Duodenal mucosa (tissue), 2 donors: ENCODE results near the gene CCR7.

ENCODE experiments used
- H3K27ac ChIP-seq: one replicate; pipeline ENCODE4 v1.7.0; 2013; ENCODE audit warnings: low read depth, low read length
- H3K27me3 ChIP-seq, 2 donors: one replicate each; pipeline ENCODE4 v1.7.0; 2013; ENCODE audit warnings: low read length in 2 of 2, control low read depth in 1 of 2; ENCODE audit not compliant: insufficient read depth in 2 of 2, control insufficient read depth in 1 of 2
- H3K36me3 ChIP-seq, 2 donors: one replicate each; pipeline ENCODE4 v1.7.0; 2013; ENCODE audit warnings: low read length in 2 of 2, control low read depth in 1 of 2; ENCODE audit not compliant: insufficient read depth in 2 of 2, control insufficient read depth in 1 of 2
- H3K4me1 ChIP-seq, 2 donors: one replicate each; pipeline ENCODE4 v1.7.0; 2013; ENCODE audit warnings: low read length in 2 of 2, control low read depth in 1 of 2; ENCODE audit not compliant: insufficient read depth in 2 of 2, control insufficient read depth in 1 of 2
- H3K4me3 ChIP-seq, 2 donors: one replicate each; pipeline ENCODE4 v1.7.0; 2013; ENCODE audit warnings: low read length in 2 of 2, low read depth in 1 of 2
- H3K9ac ChIP-seq, 2 donors: one replicate each; pipeline ENCODE4 v1.7.0; 2013; ENCODE audit warnings: low read length in 2 of 2, low read depth in 1 of 2
- H3K9me3 ChIP-seq, 2 donors: one replicate each; pipeline ENCODE4 v1.7.0; 2013; ENCODE audit warnings: low read length in 2 of 2, control low read depth in 1 of 2; ENCODE audit not compliant: control insufficient read depth in 1 of 2

The CCR7 gene

DNA sequence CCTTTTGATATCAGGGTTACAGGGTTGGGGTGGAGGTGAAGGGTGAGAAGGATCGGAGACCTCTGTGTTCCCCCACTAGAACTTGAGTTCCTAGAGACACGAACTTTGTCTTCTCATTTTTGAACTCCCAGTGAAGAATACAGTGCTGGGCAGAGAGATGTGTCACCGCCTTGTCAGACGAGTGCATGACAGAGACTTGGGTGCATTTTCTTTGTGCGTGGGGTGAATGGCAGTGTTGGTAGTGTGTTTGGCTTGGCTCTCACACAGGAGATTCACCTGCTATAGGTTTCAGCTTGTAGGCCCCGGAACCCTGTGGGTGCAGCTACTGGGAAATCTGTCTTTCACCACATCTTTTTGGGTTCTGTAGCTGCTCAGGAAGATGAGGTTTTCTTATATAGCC is 40.0 kb upstream of the CCR7 start:
- no peak overlapping the region for H3K9ac ChIP-seq
- peaks cover 0 to 4% of the 10 kb centered on the region in 2 donors for H3K4me1 ChIP-seq
- H3K27ac ChIP-seq, result no peak overlapping the region
- H3K9me3 ChIP-seq, result no peaks in the 10 kb centered on the region
- H3K27me3 ChIP-seq, result no peaks in the 10 kb centered on the region
- no peaks in the 10 kb centered on the region for H3K36me3 ChIP-seq
- H3K4me3 ChIP-seq, result no peak overlapping the region

DNA sequence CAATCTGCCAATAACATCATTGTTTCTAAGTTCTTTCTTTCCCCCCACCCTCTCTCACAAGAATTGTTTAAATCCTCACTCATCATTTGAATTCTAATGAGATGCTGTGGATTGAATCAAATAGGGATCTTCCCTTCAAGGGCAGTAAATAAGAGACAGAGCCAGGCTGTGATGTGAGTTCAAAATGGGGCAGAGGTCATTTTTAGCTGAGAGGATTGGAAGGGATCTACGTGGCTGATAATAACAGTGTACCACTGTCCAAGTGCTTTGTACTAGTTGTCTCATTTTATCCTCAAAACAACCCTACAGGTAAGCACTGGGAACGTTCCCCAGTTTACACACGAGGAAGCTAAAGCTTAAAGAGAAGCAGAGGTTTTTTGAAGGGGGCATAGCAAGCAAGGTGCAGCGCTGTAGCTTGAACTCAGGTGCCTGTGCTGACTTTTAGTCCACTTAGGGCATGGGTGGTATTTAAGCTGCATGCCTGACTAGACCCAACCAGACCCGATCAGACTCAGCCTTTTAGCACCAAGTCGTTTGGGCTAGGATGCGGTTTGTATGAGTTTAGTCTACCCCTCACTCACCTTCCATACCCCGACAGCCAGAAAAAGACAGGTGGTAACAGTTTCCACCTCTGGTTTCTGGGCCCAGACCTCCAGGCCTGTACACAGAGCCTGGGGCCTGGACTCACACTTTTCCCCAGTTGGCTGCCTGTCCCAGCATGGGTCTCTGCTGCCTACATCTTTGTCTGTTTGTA is 39.2 kb upstream of the CCR7 start:
- Histone ChIP-seq H3K36me3 (no peaks in the 10 kb centered on the region), H3K27ac (no peak overlapping the region), H3K9me3 (no peaks in the 10 kb centered on the region), H3K4me3 (no peak overlapping the region), H3K27me3 (no peaks in the 10 kb centered on the region), H3K4me1 (peaks cover 0 to 4% of the 10 kb centered on the region in 2 donors), H3K9ac (no peak overlapping the region)

DNA sequence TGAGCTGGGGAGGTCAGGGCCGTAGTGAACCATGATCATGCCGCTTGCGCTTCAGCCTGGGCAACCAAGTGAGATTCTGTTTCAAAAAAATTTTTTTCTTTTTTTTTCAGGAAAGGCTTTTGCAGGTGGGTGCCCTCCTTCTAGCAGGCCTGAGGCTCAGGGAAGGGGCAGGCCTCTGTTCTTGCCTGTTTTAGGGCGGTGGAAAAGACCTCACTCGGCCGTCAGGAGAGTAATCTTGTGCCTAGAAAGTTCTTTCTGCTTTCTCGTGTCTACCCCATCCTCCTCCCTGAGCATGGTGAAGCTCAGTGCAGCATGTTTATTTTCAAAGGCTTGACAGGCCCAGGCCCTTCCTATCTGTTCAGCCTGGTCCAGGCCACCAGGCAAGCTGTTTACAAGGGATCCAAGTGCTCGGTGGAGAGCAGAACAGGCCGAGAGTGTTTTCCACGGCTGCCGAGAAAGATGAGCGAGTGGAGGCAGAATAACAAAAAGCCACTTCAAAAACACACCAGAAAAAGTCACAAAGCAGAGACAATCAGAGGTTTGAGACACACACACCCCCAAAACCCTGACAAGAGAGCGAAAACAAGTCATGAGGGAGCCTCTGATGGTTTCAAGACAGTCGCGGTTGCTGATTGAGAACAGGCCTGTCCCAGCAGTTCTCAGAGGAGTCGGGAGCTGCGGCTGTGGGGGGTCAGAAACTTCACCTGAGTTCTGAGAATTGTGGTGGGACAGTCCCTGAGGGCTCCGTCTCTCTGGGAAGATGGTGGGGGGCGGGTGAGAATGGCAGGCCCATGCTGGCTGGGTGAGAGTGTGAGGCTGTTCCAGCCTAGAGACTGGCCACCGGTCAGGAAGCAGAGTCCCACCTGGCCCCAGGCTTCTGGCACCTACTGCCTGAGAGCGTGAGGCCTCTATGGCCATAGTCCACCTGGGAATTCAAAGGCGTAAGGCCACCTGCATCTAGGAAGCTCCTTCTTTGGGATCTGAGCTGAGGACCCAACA is 37.5 kb upstream of the CCR7 start:
- no peak overlapping the region for H3K27ac ChIP-seq

DNA sequence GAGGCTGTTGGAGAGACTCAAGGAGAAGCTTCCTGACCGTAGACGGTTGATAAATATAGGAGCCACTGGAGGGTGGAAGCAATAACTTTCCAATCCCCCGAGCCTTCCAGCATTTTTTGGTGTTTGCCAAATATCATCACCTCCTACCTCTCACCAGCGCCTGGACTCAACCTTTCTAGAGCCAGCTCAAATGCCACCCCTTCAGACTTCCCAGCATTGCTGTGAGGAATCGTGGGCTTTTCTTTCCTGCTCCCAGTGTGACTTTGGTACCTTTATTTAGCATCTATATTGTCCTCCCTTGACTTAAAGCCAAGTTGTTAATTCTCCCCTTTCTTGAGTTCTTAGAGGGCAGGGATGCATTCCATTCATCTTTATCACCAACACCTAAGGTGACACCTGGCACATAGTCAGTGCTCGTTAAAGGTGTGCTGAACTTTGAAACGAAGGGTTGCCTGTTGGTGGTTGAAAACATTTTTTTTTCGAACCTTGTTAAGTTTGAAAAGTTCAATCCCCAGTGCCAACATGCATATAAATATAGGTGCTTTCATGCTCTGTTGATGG is 35.3 kb upstream of the CCR7 start:
- no peaks in the 10 kb centered on the region for H3K9me3 ChIP-seq
- H3K27me3 ChIP-seq, result no peaks in the 10 kb centered on the region
- H3K9ac ChIP-seq, result no peak overlapping the region
- H3K27ac ChIP-seq, result no peak overlapping the region
- H3K36me3 ChIP-seq, result no peaks in the 10 kb centered on the region
- no peak overlapping the region for H3K4me3 ChIP-seq
- peaks cover 5 to 8% of the 10 kb centered on the region in 2 donors for H3K4me1 ChIP-seq

More for the DNA sequence above, 37.5 kb upstream of the CCR7 start:
- Histone ChIP-seq H3K9ac (no peak overlapping the region), H3K4me3 (no peak overlapping the region), H3K27me3 (no peaks in the 10 kb centered on the region), H3K36me3 (no peaks in the 10 kb centered on the region), H3K4me1 (peaks cover 5 to 11% of the 10 kb centered on the region in 2 donors), H3K9me3 (no peaks in the 10 kb centered on the region)

DNA sequence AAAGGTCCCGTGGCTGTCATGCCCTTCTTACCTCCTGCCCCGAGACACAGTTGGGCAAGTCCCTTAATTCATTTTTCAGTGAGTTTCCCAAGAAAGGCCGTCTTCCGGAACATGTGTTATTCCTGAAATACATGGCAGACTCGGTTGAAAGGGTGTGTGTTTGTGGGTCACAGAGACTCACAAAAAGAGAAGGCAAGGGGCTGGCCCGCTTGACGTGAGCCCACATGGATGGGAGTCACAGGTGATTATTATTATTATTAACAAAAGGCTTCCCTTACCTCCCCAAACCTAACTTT is 34.1 kb upstream of the CCR7 start:
- no peaks in the 10 kb centered on the region for H3K9me3 ChIP-seq
- H3K27me3 ChIP-seq, result no peaks in the 10 kb centered on the region
- H3K36me3 ChIP-seq, result no peaks in the 10 kb centered on the region
- H3K4me3 ChIP-seq, result no peak overlapping the region
- peaks cover 5 to 8% of the 10 kb centered on the region in 2 donors for H3K4me1 ChIP-seq
- H3K9ac ChIP-seq, result no peak overlapping the region
- no peak overlapping the region for H3K27ac ChIP-seq

DNA sequence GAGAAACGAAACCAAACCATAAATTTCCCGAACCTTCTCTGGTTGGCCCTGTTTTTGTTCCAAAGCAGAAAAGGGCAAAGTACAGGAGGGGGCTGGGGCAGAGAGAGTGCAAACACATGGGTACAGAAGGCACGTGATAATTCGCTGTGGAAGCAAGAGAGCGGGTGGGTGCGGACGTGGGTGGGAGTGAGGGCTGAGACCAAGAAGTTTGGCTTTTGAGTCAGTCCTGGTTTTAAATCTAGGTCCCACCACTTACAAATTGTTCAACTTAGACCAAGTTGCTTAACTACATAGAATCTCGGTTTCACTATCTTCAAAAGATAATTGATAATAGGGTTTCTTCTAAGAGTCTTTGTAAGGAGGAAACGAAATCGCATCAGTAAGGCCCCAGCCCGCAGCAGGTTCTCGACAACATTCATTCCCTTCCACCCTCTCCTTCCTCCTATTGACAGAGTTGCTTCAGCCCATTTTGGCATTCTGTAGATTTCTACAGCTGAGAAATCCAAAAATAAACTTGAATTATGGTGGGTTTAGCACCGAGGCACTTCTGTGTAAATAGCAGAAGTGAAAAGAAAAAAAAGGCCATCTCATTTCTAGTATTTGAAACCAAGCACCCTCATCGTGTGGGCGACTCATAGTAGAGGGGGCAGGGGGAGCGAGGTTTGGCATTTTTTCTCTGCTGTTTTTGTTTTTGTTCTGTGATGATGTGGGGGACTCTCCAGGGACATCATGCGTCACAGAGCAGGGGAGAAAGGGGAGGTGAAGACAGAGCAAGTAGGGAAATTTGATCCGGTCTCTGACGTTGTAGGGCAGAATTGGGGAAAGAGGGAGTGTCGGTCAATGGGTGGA is 33.6 kb upstream of the CCR7 start:
- Histone ChIP-seq H3K9ac (no peak overlapping the region), H3K9me3 (no peaks in the 10 kb centered on the region), H3K4me3 (peak overlapping the region in 1 of 2 donors; percentile 1), H3K36me3 (no peaks in the 10 kb centered on the region), H3K27me3 (no peaks in the 10 kb centered on the region), H3K27ac (peak overlapping the region; percentile 17), H3K4me1 (peaks cover 5 to 8% of the 10 kb centered on the region in 2 donors)

DNA sequence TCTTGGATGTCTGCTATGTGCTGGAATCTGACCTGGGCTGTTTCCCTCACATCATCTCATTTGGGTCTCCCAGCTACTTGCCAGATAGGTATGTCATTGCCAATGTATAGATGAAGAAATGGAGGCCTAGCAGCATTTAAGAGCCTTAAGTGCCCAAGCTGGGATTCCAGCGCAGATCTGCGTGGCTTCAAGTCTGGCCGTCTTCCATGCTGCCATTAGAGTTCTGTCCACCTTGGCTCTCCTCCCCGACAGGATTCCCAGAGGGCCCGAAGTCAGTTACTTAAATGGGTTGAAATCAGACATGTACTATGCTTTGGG is 33.0 kb upstream of the CCR7 start:
- H3K4me3 ChIP-seq, result peak overlapping the region in 1 of 2 donors; percentile 1
- no peaks in the 10 kb centered on the region for H3K9me3 ChIP-seq
- no peaks in the 10 kb centered on the region for H3K27me3 ChIP-seq
- H3K36me3 ChIP-seq, result no peaks in the 10 kb centered on the region
- no peak overlapping the region for H3K9ac ChIP-seq
- H3K4me1 ChIP-seq, result peaks cover 5 to 8% of the 10 kb centered on the region in 2 donors
- H3K27ac ChIP-seq, result no peak overlapping the region

DNA sequence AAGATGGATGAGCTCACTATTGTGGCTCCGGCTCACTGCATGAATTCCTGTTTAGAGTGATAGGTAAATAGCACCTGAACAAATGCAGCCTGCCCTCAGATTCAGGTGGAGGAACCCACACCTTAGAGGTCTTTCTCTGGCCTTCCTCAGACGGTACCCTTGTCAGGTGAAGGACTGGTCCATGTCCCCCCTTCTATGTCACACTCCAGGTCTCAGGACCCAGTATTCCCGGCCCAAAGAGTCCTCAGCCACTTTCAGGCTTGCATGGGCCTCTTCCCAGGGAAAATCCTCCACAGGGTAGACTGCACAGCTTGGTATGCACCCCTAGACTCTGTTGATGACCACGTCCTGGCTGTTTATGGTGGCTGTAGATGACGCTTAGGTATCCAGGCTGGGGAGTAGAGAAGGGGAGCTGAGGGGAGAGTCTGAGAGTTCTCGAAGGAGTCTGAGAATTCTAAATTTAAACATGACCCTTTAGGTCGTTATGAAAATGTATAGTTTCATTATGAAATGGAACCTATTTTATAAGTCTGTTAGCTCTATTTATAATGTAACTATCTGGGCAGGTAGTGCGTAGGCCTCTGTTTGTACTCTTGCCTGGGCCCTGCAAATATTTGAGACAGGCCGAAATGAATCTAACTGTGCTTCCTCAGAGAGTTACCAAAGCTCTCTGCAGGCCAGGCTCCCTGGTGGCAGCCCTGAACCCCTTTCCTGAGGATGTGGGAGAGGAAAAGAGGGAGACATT is 32.5 kb upstream of the CCR7 start:
- H3K4me1 ChIP-seq, result peaks cover 5 to 8% of the 10 kb centered on the region in 2 donors
- H3K9me3 ChIP-seq, result no peaks in the 10 kb centered on the region
- no peak overlapping the region for H3K27ac ChIP-seq
- no peaks in the 10 kb centered on the region for H3K36me3 ChIP-seq
- no peak overlapping the region for H3K4me3 ChIP-seq
- no peak overlapping the region for H3K9ac ChIP-seq
- H3K27me3 ChIP-seq, result no peaks in the 10 kb centered on the region

DNA sequence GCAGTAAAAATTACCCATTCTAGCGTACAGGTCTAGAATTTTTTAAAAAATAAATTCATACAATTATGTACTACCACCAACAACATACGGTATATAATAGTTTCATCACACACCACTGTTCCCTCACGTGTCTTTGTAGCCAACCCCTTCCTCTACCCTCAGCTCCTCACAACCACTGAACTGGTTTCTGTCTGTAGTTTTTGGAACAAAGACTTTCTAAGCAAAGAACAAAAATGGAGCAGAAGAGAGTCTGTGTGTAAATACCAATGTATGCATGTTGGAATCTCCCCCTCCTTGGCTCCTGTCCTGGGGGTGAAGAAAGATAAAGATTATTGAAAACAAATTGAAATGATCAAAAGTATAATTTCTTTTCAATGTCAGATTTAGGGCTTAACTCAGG is 31.9 kb upstream of the CCR7 start:
- no peak overlapping the region for H3K27ac ChIP-seq
- H3K9ac ChIP-seq, result no peak overlapping the region
- no peaks in the 10 kb centered on the region for H3K36me3 ChIP-seq
- H3K9me3 ChIP-seq, result no peaks in the 10 kb centered on the region
- no peak overlapping the region for H3K4me3 ChIP-seq
- H3K27me3 ChIP-seq, result no peaks in the 10 kb centered on the region
- H3K4me1 ChIP-seq, result peaks cover 5 to 8% of the 10 kb centered on the region in 2 donors
